Activated CD4-positive, alpha-beta T cell treated with anti-CD3 and anti-CD28 coated beads, Interleukin-2, amount 50 U/mL, for 1 hour (primary cell): ENCODE measurements around the gene MSH6.

Experiments
- DNase-seq: peaks from one replicate; pipeline ENCODE4 v3.0.0-alpha.2; 2020

MSH6 gene

DNA sequence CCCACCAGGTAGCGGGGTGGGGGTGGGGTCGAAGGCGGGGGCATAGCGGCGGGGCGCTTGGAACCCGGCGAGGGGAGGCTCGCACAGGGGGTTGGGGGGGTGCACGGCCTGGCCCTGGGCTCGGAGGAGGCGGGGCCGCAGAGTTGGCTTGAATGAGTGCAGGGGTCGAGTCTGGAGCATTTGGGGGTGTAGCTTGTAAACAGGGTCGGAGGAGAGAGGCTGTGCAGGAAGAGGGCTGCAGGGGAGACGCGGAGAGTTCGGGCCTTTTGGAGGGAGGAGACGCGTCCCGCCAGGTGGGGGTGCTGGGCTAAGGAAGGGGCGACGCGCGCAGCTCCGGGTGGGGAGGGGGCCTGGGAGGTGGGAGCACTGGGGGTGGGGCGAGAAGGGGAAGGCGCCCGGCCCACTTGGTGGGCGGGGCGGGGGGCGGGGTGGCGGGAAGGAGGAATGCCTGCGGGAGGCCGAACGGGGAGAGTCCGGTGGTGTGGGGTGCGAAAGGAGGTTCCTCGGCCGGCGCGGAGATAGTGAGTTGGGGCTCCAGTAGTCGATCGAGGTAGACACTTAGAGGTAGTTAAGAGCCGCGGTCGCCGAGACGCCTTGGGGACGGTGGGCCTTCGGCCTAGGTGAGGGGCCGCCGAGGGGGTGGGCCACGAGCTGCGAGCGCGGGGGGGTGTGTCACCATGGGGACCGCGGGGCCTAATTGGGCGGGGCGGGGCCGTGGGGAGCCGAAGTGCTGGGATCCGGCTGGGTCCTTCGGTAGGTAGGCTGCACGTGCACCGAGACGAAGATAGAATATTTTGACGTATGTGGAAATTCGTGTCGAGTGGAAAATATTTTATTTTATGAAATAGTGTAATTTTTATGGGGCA lies 774 bp downstream of the MSH6 start:
- DNase-seq: peak; percentile 68

DNA sequence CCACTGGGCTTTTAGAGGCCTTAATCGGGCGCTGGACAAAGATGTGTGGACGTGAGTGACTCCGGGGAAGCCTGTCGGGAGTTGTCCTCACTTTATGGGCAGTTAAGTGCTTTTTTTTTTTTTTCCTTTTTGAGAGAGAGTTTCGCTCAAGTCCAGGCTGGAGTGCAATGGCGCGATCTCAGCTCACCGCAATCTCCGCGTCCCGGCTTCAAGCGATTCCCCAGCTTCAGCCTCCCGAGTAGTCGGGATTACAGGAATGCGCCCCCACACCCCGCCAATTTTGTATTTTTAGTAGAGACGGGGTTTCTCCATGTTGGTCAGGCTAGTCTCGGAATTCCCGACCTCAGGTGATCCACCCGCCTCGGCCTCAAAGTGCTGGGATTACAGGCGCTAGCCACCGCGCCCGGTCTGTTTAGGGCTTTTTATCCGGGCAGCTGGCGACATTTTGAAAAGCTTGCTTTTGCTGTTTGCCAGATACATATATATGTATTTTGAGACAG lies 1.5 kb downstream of the MSH6 start:
- DNase-seq: no peak

DNA sequence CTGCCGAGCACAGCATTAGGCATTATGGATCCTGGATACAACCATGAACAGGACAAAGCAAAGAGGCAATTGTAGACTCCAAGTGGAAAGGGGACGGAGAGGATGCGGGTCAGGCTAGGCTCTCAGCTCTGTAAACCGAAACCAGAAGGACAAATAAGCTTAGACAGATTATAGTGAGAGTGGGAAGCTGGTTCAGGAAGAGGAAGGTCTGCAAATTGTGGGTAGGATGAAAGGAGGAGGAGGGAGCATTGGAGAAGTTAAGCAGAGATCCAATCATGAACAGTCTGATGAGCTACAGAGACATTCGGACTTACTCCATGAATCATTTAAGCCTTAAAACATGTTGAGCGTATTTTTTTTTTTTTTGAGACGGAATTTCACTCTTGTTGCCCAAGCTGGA lies 3.0 kb downstream of the MSH6 start:
- no peak for DNase-seq

DNA sequence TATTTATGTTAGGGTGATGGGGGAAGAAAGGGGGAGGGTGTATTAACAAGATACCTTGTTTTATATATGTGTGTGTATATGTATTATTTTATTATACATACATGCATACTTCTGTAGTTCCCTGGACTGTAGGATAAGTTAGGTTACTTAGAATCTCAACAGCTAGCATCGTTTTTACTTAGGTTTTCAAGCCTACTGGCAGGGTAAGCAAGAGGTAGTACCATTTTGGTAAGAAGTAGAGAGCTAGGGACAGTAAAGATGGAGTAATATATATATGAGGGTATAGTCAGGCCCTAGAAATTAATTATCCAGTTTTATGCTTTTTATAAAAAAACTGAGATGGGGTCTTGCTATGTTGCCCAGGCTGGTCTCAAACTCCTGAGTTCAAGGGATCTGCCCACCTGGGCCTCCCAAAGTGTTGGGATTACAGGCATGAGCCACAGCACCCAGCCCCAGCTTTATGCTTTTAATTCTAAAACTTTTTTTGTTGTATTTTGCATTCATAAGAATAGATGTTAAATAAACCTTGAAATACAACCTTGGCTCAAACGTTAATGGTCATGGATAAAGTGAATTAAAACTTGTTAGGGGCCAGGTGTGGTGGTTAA lies 13.2 kb downstream of the MSH6 start:
- no peak for DNase-seq

DNA sequence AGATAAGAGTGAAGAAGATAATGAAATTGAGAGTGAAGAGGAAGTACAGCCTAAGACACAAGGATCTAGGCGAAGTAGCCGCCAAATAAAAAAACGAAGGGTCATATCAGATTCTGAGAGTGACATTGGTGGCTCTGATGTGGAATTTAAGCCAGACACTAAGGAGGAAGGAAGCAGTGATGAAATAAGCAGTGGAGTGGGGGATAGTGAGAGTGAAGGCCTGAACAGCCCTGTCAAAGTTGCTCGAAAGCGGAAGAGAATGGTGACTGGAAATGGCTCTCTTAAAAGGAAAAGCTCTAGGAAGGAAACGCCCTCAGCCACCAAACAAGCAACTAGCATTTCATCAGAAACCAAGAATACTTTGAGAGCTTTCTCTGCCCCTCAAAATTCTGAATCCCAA lies 15.7 kb downstream of the MSH6 start:
- no peak for DNase-seq

DNA sequence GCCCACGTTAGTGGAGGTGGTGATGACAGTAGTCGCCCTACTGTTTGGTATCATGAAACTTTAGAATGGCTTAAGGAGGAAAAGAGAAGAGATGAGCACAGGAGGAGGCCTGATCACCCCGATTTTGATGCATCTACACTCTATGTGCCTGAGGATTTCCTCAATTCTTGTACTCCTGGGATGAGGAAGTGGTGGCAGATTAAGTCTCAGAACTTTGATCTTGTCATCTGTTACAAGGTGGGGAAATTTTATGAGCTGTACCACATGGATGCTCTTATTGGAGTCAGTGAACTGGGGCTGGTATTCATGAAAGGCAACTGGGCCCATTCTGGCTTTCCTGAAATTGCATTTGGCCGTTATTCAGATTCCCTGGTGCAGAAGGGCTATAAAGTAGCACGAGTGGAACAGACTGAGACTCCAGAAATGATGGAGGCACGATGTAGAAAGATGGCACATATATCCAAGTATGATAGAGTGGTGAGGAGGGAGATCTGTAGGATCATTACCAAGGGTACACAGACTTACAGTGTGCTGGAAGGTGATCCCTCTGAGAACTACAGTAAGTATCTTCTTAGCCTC lies 16.2 kb downstream of the MSH6 start:
- no peak for DNase-seq

DNA sequence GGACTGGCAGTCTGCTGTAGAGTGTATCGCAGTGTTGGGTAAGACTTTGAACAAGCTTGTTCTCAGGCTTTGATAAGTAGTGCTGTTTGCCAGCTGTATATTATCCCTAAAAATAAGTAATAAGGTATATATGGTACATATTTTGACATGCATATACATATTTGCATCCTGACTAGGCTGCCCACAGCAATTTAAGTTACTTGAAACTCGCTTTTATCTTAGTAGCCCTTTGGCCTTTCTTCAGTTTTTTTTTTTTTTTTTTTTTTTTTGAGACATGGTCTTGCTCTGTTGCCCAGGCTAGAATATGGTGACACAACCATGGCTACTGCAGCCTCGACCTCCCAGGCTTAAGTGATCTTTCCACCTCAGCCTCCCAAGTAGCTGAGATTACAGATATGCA lies 18.2 kb downstream of the MSH6 start:
- DNase-seq: no peak

DNA sequence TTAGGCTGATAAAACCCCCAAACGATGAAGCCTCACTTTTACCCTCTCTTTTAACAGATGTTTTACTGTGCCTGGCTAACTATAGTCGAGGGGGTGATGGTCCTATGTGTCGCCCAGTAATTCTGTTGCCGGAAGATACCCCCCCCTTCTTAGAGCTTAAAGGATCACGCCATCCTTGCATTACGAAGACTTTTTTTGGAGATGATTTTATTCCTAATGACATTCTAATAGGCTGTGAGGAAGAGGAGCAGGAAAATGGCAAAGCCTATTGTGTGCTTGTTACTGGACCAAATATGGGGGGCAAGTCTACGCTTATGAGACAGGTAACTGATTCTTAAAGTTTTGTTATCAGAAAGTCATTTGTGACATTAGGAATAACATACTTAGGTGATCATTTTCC lies 20.4 kb downstream of the MSH6 start:
- no peak for DNase-seq

DNA sequence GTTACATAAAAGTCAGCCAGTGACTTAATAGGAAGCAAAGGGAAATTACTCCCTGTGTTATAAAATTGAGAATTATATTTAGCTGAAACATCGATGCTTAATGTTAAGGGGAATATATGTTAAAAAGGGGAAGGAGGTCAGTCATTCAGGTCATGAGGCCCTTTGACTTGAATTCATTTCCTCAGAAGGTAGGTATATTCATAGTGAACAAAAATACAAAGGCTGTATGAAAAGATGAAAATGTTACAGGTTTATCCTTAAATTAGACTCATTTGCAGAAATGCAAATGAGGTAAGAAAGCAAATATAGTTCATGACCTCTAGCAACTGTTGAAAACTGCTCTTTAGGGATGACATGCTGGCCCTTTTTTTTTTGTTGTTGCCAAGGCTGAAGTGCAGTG lies 20.8 kb downstream of the MSH6 start:
- DNase-seq: no peak

DNA sequence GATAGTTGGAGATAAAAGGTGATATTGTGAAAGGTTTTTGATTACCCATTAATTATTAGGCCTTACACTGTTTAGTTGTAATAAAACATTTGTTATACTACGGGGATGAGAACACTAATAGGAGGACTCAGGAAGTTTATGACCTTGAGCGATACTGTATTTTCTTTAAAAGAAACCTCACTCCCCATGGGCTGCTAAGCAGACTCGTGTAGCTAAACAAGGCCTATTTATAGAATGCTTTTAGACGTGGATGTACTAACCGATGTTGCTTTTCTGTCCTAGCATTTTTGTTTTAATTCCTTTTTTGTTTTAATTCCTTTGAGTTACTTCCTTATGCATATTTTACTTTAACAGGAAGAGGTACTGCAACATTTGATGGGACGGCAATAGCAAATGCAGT lies 22.9 kb downstream of the MSH6 start:
- DNase-seq: no peak

DNA sequence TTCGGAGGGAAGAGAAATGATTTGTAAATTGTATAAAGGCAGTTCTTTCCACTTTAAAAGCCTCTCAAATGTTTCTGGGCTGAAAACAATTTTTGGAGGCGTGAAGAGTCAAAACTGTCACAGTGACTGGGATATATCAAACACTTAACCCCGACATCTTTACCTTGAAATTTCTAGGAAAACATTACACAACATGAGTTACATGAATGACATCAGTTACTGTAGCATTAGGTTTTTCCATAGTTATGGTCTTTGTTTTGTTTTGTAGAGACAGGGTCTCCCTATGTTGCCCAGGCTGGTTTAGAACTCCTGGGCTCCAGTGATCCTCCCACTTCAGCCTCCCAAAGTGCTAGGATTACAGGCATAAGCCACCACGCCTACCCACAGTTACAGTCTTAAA lies 25.7 kb downstream of the MSH6 start:
- DNase-seq: no peak

DNA sequence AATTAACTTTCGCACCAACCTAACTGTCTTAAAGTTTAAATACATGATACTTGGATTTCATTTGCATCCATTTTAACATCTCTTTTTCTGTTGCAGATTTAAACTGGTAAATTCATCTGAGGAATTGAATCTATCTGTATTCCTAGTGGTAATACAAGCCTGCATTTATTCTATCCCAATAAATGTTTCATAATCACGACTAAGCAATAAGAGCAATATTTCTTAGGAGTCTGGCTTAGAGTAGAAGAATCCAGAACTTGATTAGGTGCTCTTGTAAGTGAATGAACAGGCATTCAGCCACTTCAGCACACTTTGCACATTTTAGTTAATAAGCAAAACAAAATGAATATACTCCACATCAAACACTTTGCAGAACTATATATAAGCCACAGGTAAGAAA lies 27.0 kb downstream of the MSH6 start:
- no peak for DNase-seq

DNA sequence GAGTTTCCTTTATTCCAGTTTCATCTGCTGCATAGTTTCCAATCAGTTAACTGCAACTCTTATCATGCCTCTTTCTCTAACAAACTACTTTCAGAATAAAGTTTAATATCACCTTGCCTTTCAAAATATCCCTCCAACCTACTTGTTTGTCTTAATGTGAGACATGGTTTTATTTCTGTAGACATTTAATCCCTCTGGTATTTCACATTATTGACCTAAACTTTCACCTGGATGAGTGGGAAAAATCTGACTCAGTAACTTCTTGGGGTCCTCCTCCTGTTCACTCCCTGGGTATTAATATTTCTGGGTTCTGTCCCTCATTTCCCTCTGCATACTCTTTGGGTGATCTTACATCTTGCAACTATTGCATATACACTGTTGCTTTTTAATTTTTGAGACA lies 27.9 kb downstream of the MSH6 start:
- DNase-seq: no peak

DNA sequence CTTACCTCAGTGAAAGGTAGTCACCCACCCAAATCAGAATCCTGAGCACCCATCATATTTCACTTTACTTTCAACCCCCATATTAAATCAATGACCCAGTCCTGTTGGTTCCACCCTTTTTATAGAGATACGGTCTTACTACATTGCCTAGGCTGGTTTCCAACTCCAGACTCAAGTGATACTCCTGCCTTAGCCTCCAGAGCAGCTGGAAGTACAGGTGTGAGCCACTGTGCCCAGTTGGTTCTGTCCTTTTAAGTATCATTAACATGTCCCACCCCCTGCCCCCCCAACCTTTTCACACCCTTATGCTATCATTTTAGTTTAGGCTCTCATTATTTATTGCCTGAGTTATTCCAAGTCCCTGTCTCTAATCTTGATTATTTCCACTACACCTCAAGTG lies 28.7 kb downstream of the MSH6 start:
- no peak for DNase-seq

DNA sequence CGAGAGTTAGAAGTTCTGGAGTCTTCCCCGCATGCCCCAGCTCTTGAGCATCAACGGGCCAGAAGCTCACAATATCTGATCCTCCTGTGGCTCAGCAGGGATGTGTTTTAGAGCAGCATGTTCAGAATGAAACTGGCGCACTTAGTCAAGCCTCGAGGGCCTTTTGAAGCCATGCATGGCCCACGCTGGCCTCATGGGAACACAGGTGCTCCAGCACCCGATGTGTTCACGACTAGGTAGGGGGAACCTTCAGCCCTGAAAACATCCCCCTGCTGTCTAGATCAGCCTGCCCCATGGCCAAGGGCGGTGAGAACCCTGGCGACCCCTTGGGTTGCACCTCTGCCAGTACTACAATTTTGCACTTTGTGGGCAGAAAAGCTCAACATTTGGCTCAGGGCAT lies 32.8 kb downstream of the MSH6 start:
- no peak for DNase-seq

DNA sequence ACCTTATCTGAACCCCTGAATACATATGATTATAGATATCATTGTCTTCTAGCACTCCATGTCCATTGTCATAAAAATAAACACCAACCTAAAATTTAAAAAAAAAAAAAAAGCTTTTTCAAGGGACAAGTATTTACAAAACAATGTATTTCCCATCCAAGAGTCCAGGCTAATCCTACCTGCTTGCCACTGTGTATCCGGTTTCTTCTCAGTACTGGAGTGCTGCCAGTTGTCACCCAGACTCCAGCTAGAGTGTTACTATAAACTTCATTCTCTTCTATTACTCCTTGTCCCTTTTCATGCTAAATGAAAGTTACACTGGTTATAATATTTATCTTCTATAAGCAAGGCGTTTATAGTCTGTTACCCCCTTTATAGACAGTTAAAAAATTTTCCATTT lies 35.8 kb downstream of the MSH6 start:
- DNase-seq: no peak

DNA sequence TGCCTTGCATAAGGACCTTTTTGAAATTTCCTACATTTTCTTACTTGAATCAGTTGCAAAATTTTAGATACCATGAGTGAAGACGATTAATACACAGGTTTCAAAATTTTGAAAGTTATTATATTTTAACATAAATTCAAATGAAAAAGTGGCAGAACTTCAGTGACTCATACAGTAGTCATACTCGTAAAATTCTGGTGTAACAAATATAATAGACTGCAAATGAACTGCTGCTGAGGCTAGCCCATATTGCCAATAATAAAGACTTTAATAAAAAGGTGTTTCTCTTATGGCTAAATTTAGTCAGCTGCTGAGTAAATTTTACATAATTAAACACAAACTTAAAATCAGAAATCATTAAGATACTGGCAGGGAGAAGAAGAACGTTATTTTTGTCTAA lies 36.9 kb downstream of the MSH6 start:
- no peak for DNase-seq

DNA sequence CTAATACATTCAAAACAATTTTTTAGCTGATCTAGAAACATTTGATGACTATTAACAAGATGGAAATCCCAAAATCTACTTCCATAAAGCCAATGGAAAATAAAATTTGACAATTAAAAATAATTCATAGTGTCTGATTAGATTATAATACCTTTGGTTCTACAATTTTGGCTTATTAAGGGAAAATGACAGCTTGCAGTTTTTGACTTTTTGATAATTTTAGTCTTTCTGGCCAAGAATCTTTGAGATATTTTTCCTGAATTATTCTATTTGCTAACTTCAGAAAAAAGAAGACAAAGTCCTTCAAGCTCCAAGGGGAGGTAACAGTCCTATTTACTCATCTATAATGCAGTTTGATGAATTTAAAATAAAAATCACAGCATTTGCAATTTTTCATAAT lies 39.6 kb downstream of the MSH6 start:
- DNase-seq: no peak

DNA sequence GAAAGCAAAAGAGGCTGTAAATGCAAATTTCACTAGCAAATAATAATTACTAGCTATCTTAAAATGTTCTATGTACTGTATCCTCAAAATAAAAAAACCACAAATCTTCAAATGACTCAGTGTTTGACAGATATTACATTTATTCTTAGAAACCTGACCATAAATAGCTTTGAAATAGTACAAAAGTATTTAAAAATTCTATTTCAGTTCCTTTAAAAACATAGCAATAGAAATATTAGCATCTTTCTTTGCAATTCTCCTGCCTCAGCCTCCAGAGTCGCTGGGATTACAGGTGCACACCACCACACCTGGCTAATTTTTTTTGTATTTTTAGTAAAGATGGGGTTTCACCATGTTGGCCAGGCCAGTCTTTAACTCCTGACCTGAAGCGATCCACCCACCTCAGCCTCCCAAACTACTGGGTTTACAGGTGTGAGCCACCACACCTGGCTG lies 50.6 kb downstream of the MSH6 start:
- DNase-seq: no peak

DNA sequence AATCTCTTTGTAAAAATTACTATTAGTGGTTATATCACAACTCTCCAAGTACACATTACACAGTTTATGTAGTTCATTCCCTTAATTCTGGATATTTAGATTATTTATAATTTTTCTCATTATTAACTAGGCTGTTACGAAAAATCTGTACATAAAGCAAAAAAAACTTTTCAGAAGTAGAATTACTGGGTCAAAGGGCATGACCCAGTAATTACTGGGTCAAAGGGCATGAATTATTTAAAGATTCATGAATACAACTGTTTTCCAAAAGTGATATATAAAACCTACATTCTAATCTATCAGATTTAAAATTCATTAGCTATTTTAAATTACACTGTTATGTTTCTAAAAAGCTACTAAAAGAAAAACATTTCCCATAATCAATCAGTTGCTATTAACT lies 55.3 kb downstream of the MSH6 start:
- no peak for DNase-seq

DNA sequence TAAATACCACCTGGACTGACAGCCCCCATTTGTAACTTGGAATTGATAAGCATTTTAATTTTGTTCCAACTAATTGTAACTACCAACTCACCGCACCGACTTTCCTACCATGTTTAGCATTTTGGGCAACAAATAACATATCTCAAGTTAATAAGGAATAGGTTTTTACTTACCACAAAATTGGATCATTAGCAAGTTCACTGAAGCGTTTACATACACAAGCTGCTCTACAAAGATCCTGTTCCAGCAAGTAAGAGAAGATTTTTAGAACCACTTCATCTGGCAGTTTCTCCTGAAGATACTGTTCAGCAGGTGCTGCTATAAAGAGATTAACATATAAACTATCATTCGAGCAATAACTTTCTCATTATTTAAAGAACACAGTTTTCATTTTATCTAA lies 55.7 kb downstream of the MSH6 start:
- no peak for DNase-seq

DNA sequence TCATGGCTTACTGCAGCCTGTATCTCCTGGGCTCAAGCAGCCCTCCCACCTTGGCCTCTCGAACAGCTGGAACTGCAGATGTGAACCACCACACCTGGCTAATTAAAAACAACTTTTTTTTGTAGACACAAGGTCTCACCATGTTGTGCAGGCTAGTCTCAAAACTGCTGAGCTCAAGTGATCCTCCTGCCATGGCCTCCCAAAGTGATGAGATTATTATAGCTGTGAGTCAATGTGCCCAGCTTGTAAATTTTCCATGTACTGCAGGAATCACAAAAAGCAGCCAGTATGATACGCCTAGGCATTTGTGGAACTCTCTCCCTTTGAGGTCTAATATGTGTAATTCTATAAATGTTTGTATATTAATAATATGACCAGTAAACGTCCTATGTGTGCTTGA lies 59.9 kb downstream of the MSH6 start:
- DNase-seq: no peak

DNA sequence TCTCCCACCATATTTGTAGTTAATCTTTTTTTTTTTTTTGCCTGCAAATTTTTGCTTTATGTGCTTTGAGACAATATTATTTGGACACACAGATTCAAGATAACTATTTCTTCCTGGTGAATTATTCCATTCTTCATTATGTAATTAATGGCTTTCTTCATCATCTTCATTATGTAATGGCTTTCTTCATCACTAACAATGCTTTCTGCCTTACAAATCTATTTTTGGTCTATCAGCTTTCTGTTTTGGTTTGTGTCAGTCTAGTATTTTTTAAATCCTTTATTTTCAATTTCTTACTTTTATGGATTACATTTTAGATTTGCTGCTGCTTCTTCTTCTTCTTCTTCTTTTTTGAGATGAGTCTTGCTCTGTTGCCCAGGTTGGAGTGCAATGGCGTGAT lies 60.5 kb downstream of the MSH6 start:
- DNase-seq: no peak

DNA sequence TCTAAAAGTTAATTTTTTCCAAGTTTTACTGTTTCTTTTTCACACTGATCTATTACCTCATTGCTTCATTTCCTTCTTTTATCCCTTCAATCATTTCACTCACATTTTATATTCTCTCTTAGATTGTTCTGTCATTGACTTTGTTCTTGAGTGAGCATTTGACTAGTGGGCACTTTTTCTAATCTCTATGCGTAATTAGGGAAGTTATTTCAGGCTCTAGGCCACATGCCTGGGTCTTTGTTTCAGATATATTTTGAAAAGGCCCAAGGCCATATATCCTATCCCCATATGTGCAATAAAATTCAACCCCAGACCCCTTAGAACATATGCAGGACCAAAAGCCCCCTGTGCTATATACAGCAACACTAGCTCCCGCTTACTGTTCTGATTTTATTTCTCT lies 61.2 kb downstream of the MSH6 start:
- no peak for DNase-seq
